ENCODE results near the gene CMTM4. TPM values are rescaled to one million over a fixed set of nuclear protein-coding genes. Genes with fewer than 3 reads are reported as not detected.

Gene CMTM4
- total RNA-seq, 1 experiment from 2014 or later, result 110 TPM

- CTCF ChIA-PET, result interaction anchor here (0.6 kb wide), 1 partner anchor 40 kb away, joined by 4 read pairs; the partner anchor contains the start of gene CMTM4
- Mint-ChIP-seq H3K36me3 (ENCODE audit: insufficient read depth, unreplicated experiment) (no peaks in the 10 kb centered on the region), H3K4me1 (ENCODE audit: low read depth, unreplicated experiment) (peaks cover 19% of the 10 kb centered on the region), H3K4me3 (ENCODE audit: low read depth, unreplicated experiment) (no peak overlapping the region), H3K9me3 (ENCODE audit: low read depth, unreplicated experiment) (no peaks in the 10 kb centered on the region), H3K27me3 (ENCODE audit: unreplicated experiment) (no peaks in the 10 kb centered on the region), H3K27ac (ENCODE audit: unreplicated experiment) (no peak overlapping the region)
- BruUV-seq (replicated peaks), result no TSS peak
- DNase-seq, result no peak
- TF ChIP-seq CTCF (IDR thresholded peaks at IDR 0.05; ENCODE audit: unreplicated experiment), result no peak
- intact Hi-C loops (cut with micrococcal nuclease; ENCODE audit: unreplicated experiment), result no loop called here
These were observed 40.0 kb downstream of the CMTM4 start for GRCh38 chr16:66656547-66656946.

- no peak for DNase-seq
- H3K4me1 Mint-ChIP-seq (ENCODE audit: low read depth, unreplicated experiment), result peaks cover 9% of the 10 kb centered on the region
- no peaks in the 10 kb centered on the region for H3K27me3 Mint-ChIP-seq (ENCODE audit: unreplicated experiment)
- H3K27ac Mint-ChIP-seq (ENCODE audit: unreplicated experiment), result no peak overlapping the region
- H3K4me3 Mint-ChIP-seq (ENCODE audit: low read depth, unreplicated experiment), result no peak overlapping the region
- no peaks in the 10 kb centered on the region for H3K36me3 Mint-ChIP-seq (ENCODE audit: insufficient read depth, unreplicated experiment)
- BruUV-seq (replicated peaks), result no TSS peak
- CTCF ChIA-PET, result no interaction called here
- no peaks in the 10 kb centered on the region for H3K9me3 Mint-ChIP-seq (ENCODE audit: low read depth, unreplicated experiment)
- no peak for TF ChIP-seq CTCF (IDR thresholded peaks at IDR 0.05; ENCODE audit: unreplicated experiment)
- intact Hi-C loops (cut with micrococcal nuclease; ENCODE audit: unreplicated experiment), result no loop called here
These were observed 42.8 kb downstream of the CMTM4 start for GRCh38 chr16:66653581-66654350.

- no peak for TF ChIP-seq CTCF (IDR thresholded peaks at IDR 0.05; ENCODE audit: unreplicated experiment)
- Mint-ChIP-seq H3K27me3 (ENCODE audit: unreplicated experiment) (no peaks in the 10 kb centered on the region), H3K36me3 (ENCODE audit: insufficient read depth, unreplicated experiment) (no peaks in the 10 kb centered on the region), H3K4me3 (ENCODE audit: low read depth, unreplicated experiment) (no peak overlapping the region), H3K9me3 (ENCODE audit: low read depth, unreplicated experiment) (no peaks in the 10 kb centered on the region), H3K4me1 (ENCODE audit: low read depth, unreplicated experiment) (peaks cover 9% of the 10 kb centered on the region), H3K27ac (ENCODE audit: unreplicated experiment) (no peak overlapping the region)
- DNase-seq, result no peak
- CTCF ChIA-PET, result no interaction called here
- BruUV-seq (replicated peaks), result no TSS peak
- intact Hi-C loops (cut with micrococcal nuclease; ENCODE audit: unreplicated experiment), result no loop called here
These were observed 43.7 kb downstream of the CMTM4 start for GRCh38 chr16:66652661-66653360.

GRCh38 chr16:66651965-66652364 lies 44.6 kb downstream of the CMTM4 start:
- CTCF ChIA-PET, result interaction anchor here (1.3 to 2.5 kb wide), 6 partner anchors 10 to 216 kb away, joined by 3 to 25 read pairs (median 8); partner anchors contain the start of gene NAE1
- intact Hi-C loops (cut with micrococcal nuclease; ENCODE audit: unreplicated experiment), result no loop called here
- Mint-ChIP-seq H3K4me3 (ENCODE audit: low read depth, unreplicated experiment) (no peak overlapping the region), H3K27me3 (ENCODE audit: unreplicated experiment) (no peaks in the 10 kb centered on the region), H3K4me1 (ENCODE audit: low read depth, unreplicated experiment) (peaks cover 9% of the 10 kb centered on the region), H3K27ac (ENCODE audit: unreplicated experiment) (no peak overlapping the region), H3K9me3 (ENCODE audit: low read depth, unreplicated experiment) (no peaks in the 10 kb centered on the region), H3K36me3 (ENCODE audit: insufficient read depth, unreplicated experiment) (no peaks in the 10 kb centered on the region)
- no peak for TF ChIP-seq CTCF (IDR thresholded peaks at IDR 0.05; ENCODE audit: unreplicated experiment)
- no TSS peak for BruUV-seq (replicated peaks)
- DNase-seq, result no peak

All from Calu3 (cell line).